GM12878 (cell line): ENCODE measurements around the gene CFAP74.

Experiments
- BRCA1 ChIP-seq: IDR thresholded peaks from 2 replicates; pipeline ENCODE4 v1.6.1; 2011; ENCODE audit warnings: low read depth, low read length, improper control_type of control experiment
- EZH2 ChIP-seq: IDR thresholded peaks from 2 replicates; pipeline ENCODE4 v1.6.1; 2012; ENCODE audit warnings: low read depth, mild to moderate bottlenecking, control low read depth, inconsistent platforms, low read length, borderline replicate concordance; ENCODE audit not compliant: control insufficient read depth
- MEF2A ChIP-seq: IDR thresholded peaks from 2 replicates; pipeline ENCODE4 v1.6.1; 2011; ENCODE audit warnings: low read depth, mild to moderate bottlenecking, low read length, moderate library complexity; ENCODE audit not compliant: insufficient read depth
- NR2C2 ChIP-seq: IDR thresholded peaks from 2 replicates; pipeline ENCODE4 v1.6.1; 2011; ENCODE audit warnings: borderline replicate concordance, low read depth; ENCODE audit not compliant: control insufficient read depth, insufficient read length
- PKNOX1 ChIP-seq: fragments of 450-650 bp; IDR thresholded peaks from 2 replicates; pipeline ENCODE4 v1.6.1; 2016; ENCODE audit warnings: mild to moderate bottlenecking
- POLR2A ChIP-seq: IDR thresholded peaks from 2 replicates; pipeline ENCODE4 v1.6.1; 2011; ENCODE audit warnings: low read depth, mild to moderate bottlenecking, low read length
- POLR2AphosphoS5 ChIP-seq: IDR thresholded peaks from 2 replicates; pipeline ENCODE4 v1.6.1; 2011; ENCODE audit warnings: mild to moderate bottlenecking, low read length, inconsistent platforms
- RAD21 ChIP-seq: IDR thresholded peaks from 2 replicates; pipeline ENCODE4 v1.6.1; 2011; ENCODE audit warnings: mild to moderate bottlenecking, low read depth, low read length, moderate library complexity; ENCODE audit not compliant: insufficient read depth
- SMAD1 ChIP-seq: fragments of 450-650 bp; IDR thresholded peaks from 2 replicates; pipeline ENCODE4 v1.6.1; 2018; ENCODE audit warnings: mild to moderate bottlenecking, low read depth; ENCODE audit not compliant: partially characterized antibody
- TAF1 ChIP-seq: IDR thresholded peaks from 2 replicates; pipeline ENCODE4 v1.6.1; 2011; ENCODE audit warnings: mild to moderate bottlenecking, low read depth, low read length, borderline replicate concordance
- USF1 ChIP-seq: IDR thresholded peaks from 2 replicates; pipeline ENCODE4 v1.6.1; 2011; ENCODE audit warnings: borderline replicate concordance, low read depth, mild to moderate bottlenecking, moderate library complexity, mixed read lengths, low read length; ENCODE audit not compliant: insufficient read depth; ENCODE audit errors: extremely low read length
- TF ChIP-seq, protein P1 (sequence below), 3 experiments: IDR thresholded peaks in 2 of 3; conservative IDR thresholded peaks in 1 of 3; 2 replicates each; pipeline ENCODE4 v1.5.1; 2011; ENCODE audit warnings: low read depth in 3 of 3, low read length in 3 of 3, mild to moderate bottlenecking in 3 of 3, control low read depth in 2 of 3, moderate library complexity in 2 of 3, inconsistent platforms in 1 of 3, mixed read lengths in 1 of 3; ENCODE audit not compliant: control insufficient read depth in 2 of 3, insufficient read depth in 1 of 3; ENCODE audit errors: extremely low read depth in 1 of 3
- TF ChIP-seq, protein P2 (sequence below): IDR thresholded peaks from 2 replicates; pipeline ENCODE4 v1.6.1; 2011; ENCODE audit warnings: mild to moderate bottlenecking, low read depth, low read length, moderate library complexity; ENCODE audit not compliant: insufficient replicate concordance
- TF ChIP-seq, protein P3 (sequence below): IDR thresholded peaks from 2 replicates; pipeline ENCODE4 v1.6.1; 2011; ENCODE audit warnings: low read depth, mild to moderate bottlenecking, low read length, moderate library complexity, borderline replicate concordance; ENCODE audit errors: extremely low read depth

GRCh38 chr1:1974834-1975233 lies 28.8 kb downstream of the CFAP74 start:
- TF ChIP-seq POLR2A (no peak), EZH2 (no peak), RAD21 (no peak), POLR2AphosphoS5 (no peak), TAF1 (no peak), SMAD1 (no peak), BRCA1 (no peak), PKNOX1 (no peak), USF1 (no peak), NR2C2 (no peak), MEF2A (no peak)
- TF ChIP-seq, protein P1, sequence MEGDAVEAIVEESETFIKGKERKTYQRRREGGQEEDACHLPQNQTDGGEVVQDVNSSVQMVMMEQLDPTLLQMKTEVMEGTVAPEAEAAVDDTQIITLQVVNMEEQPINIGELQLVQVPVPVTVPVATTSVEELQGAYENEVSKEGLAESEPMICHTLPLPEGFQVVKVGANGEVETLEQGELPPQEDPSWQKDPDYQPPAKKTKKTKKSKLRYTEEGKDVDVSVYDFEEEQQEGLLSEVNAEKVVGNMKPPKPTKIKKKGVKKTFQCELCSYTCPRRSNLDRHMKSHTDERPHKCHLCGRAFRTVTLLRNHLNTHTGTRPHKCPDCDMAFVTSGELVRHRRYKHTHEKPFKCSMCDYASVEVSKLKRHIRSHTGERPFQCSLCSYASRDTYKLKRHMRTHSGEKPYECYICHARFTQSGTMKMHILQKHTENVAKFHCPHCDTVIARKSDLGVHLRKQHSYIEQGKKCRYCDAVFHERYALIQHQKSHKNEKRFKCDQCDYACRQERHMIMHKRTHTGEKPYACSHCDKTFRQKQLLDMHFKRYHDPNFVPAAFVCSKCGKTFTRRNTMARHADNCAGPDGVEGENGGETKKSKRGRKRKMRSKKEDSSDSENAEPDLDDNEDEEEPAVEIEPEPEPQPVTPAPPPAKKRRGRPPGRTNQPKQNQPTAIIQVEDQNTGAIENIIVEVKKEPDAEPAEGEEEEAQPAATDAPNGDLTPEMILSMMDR (IDR thresholded peaks at IDR 0.05 in 2 of 3, conservative IDR thresholded peaks at IDR 0.05 in 1 of 3; ENCODE audit: control insufficient read depth in 2 of 3, extremely low read depth in 1 of 3, insufficient read depth in 1 of 3, low read depth in 3 of 3, low read length in 3 of 3), result no peak
- TF ChIP-seq, protein P2, sequence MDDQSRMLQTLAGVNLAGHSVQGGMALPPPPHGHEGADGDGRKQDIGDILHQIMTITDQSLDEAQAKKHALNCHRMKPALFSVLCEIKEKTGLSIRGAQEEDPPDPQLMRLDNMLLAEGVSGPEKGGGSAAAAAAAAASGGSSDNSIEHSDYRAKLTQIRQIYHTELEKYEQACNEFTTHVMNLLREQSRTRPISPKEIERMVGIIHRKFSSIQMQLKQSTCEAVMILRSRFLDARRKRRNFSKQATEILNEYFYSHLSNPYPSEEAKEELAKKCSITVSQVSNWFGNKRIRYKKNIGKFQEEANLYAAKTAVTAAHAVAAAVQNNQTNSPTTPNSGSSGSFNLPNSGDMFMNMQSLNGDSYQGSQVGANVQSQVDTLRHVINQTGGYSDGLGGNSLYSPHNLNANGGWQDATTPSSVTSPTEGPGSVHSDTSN, result no peak
- TF ChIP-seq, protein P3, sequence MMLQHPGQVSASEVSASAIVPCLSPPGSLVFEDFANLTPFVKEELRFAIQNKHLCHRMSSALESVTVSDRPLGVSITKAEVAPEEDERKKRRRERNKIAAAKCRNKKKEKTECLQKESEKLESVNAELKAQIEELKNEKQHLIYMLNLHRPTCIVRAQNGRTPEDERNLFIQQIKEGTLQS, result no peak
